NCI-H146 (cell line): ENCODE results near the gene WWOX.

Source experiments
- DNase-seq: peaks from one replicate; lab custom pipeline; 2025; lab: John Stamatoyannopoulos, UW

Gene WWOX

DNA sequence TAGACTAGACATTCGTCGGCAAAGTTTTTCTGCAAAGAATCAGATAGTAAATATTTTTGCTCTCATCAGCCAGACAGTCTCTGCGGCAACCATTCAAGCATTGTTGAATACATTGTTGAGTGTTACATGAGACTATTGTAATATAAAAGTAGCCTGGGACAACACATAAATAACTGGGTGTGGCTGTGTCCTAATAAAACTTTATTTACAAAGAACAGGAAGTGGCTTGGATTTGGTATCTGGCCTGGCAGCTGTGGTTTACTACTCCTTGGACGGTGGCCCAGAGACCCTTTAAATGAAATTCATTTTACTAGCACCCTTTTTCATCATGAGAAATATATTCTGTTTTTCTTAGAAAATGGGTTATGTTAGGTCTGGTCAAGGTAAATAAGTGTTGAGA lies 297.2 kb downstream of the WWOX start:
- DNase-seq = no peak

DNA sequence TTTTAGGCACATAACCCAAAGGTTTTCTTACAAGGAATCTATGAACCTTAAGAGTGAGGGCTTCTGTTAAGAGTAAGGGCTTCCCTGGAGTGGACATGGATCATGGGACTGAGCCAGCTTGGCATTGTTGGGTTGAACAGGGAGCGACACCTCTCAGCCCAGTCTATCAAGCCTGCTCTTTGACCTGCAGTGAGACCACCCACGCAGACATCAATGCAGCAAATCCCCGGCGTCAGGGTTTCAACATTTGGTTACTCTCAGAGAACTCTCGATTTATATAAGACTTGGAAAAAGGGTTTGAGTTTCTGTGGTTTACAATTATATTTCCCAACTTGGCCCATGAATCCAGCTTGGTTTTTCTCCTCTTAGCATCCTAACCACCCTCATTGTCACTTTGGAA lies 299.9 kb downstream of the WWOX start:
- no peak for DNase-seq

GRCh38 chr16:78402833-78403232 lies 303.4 kb downstream of the WWOX start:
- no peak for DNase-seq

DNA sequence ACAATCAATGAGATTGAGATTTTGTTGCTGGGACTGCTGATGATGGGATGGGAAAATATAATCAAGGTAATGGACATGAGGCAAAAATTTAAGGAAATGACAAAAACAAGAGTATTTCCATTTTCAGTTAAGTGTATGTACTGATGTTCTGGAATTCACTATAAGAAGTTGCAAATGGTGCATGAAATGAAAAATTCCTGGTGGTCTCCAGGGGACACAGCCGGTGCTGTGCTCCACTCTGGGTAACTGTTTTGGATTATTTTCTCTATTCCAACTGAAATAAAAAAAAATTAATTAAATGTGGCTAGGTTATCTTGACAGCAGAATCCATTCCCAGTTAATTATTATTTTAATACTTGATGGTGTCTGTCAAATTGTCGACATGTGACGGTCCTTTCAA lies 305.6 kb downstream of the WWOX start:
- DNase-seq = no peak

- no peak for DNase-seq
Measured at GRCh38 chr16:78405833-78406232, 306.4 kb downstream of the WWOX start.

GRCh38 chr16:78407191-78407590 lies 307.7 kb downstream of the WWOX start:
- no peak for DNase-seq

GRCh38 chr16:78413651-78414050 lies 314.2 kb downstream of the WWOX start:
- DNase-seq = no peak

GRCh38 chr16:78415013-78415412 lies 315.6 kb downstream of the WWOX start:
- no peak for DNase-seq

- no peak for DNase-seq
Measured at GRCh38 chr16:78415669-78416068, 316.2 kb downstream of the WWOX start.

GRCh38 chr16:78416400-78416799 lies 316.9 kb downstream of the WWOX start:
- no peak for DNase-seq

DNA sequence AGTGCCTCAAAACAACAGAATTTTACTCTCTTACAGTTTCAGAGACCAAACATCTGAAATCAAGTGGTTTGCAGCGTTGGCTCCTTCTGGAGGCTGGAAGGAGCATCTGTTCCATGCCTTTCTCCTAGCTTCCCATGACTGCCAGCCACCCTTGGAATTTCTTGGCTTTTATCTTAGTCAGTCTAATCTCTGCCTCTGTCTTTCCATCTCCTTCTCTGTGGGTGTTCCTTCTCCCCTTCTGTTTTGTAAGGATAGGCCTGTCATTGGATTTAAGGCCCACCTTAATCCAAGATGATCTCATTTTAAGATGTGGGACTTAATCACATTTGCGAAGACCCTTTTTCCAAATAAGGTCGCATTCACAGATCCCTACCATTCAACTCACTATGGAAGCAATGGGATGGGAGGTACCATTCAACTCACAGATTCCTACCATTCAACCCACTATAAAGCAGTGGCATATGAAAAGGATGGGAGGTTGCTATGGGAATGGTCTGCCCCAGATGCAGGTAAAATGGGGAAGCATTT lies 321.8 kb downstream of the WWOX start:
- DNase-seq = no peak

- DNase-seq = no peak
Measured at GRCh38 chr16:78425281-78425680, 325.8 kb downstream of the WWOX start.

DNA sequence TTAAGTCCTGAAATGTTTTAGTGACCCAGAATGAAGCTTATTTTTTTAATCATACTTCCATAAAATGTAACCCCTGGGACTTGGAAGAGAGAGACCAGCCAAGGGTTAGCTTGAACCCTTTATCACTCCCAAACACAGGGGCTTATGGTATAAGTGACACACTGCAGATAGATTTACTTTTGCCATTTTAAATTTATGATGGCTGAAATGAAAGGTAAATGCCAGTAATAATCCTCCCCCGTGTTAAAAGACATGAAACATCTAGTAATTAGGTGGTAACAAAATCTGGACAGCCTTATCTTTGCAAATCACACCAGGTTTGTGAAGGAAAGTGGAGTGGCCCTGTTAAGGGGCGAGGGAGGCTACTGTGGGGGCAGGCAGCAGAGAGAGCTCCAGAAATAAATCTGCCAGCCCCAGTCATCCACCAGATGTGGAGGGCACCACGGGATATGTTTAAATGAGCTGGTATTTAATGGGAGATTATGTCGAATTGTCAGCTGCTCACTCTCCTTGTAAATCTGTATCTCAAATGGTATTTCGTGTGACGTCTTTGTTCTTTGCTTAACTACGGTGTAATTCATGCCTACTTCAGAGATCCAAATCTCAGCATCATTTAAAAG lies 326.5 kb downstream of the WWOX start:
- no peak for DNase-seq

DNA sequence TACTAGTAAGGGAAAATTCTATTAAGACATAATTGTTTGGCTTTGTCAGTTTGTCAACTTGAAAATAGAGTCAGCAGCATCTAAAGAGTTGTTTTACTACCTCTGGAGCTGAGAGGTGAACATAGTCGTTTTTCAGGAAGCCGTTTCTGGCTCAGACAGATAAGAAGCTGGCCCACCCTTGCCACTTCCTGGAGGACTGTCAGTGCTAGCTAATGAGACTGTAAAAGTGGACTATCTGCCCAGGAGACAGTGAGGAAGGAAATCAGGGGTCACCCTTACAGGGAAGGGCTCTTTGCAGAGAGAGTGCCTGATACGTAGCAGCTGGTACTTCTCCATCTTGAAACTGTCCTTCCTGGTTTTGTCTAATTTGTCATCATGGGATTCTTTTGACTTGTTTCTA lies 328.7 kb downstream of the WWOX start:
- DNase-seq = no peak

GRCh38 chr16:78430281-78430680 lies 330.8 kb downstream of the WWOX start:
- DNase-seq = no peak

- no peak for DNase-seq
Measured at GRCh38 chr16:78431004-78431670, 331.7 kb downstream of the WWOX start.

GRCh38 chr16:78431701-78432100 lies 332.2 kb downstream of the WWOX start:
- no peak for DNase-seq

DNA sequence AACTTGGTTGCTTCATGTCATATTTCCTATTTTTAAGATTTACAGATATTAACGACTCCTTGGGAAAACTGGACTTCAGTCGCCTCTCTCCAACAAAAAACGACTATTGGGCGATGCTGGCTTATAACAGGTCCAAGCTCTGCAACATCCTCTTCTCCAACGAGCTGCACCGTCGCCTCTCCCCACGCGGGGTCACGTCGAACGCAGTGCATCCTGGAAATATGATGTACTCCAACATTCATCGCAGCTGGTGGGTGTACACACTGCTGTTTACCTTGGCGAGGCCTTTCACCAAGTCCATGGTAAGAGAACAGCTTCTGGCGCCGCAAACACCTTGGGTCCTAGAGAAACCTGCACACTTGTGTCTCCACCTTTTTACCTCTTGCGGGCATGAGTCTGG lies 333.0 kb downstream of the WWOX start:
- DNase-seq = no peak

DNA sequence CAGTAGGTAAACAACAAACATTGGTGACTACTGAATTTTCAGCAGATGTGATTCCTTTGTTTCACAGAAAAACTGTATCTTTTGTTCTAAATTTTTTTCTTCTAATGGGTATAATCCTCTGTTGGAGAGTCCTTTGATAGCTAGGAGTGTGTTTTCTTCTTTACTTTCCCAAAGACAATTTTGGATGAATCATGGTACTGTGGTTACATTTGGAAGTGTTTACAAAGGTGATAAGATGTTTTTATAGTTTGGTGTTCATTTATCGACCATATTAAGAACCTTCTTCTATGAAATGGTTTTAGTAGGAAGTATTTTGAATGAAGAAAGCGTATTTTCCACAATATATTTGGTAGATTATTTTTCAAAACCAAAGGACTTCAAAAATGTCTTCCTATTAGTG lies 333.7 kb downstream of the WWOX start:
- no peak for DNase-seq

DNA sequence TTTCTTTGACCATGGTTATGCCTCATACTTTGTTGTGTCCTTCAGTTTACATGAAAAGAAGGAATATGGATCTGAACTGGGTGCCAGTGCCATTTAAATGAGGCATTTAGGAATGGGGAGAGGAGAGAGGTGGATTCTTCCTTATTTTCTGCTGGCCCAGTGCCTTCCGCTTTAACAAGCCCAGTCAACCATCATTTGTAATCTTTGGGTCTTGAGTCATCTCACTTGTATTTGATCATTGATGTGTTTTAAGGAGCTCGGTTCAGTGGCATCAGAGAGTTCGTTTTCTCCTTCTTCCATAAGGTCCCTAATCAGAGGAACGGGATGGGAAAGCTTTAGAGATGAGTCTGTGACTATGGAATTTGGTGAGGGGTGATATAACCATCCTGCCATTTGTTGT lies 334.9 kb downstream of the WWOX start:
- DNase-seq = no peak

DNA sequence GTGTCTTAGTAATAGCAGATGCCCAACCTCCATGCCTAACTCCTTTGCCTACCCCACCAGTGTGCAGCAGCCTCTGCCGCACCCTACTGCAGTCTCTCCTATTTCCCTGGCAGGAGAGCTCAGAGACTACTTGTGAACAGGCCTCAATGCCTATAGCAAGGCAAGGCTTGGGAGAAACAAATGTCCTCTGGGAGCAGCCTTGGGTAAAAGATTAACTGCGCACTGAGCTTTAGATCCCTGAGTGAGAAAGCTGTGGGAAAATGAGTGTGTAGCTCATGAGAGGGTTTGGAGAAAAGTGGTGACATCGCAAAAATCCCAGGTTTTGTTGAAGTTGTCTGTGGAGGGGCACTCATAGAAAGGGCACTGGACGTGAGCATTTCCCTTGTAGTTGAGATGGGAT lies 335.8 kb downstream of the WWOX start:
- DNase-seq = no peak

- no peak for DNase-seq
Measured at GRCh38 chr16:78436023-78436422, 336.6 kb downstream of the WWOX start.

DNA sequence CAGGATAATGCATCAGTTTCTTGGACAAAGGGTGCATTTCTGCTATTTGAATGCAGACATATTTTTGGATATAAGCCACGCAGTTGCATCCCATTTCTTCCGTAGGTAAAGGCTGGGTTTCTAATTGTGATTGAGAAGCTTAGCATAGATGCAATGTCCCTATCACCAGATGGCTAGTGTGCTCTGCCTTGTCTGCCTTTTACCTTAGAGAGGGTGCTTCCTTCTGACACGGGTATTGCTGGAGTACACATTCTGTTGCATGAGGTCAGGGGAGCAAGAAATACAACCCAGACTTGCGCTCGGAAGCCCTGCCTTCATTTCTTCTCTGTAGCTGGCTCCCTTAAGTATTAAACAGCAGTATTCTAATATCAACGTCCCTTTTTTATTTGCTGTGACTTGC lies 337.4 kb downstream of the WWOX start:
- DNase-seq = no peak
